NCI-H345 treated with DMSO at 0.1 percent for 48 hours (cell line): ENCODE measurements around the gene UACA.

ENCODE experiments used
- DNase-seq: peaks from one replicate; lab custom pipeline; 2025; ENCODE audit not compliant: unreplicated experiment; lab: John Stamatoyannopoulos, UW

UACA gene

DNA sequence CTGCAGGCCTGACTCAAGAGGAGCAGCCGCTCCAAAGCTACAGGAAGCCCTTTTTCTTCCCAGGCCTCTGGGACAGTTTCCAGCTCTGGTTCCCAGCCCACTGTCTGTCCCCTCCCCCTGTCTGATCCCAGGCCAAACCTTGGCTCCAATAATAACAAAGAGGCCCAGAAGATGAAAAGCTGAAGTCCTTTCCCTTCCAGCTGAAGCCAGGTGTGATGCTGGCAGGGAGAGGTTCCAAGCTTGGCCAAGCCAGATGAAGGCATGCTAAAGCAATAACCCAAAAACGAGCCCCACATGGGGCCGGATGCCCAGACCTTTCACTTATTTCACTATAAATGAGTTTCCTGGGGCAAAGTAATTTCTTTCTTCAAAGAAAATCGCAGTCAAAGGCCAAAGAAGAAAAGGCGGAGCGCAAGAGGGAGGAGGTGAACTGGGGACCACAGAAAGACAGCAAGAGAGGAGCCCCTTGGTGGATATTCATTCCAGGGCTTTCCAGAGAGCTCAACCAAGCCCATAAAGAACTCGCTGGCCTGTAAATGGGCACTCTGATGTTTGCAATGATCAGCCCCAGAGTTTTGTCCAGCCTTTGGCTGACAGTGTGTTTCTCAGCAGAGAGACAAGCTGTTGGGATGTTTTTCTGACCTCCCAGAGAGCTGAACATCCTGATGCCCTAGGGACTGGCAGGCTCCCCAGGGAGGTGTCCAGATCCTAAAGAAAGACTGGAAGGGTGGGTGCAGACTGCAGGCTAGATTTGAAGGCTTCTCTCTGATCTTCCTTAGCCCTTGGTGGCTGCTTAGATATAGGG, 157.6 kb downstream of the UACA start:
- no peak for DNase-seq

GRCh38 chr15:70604666-70605315, 158.6 kb downstream of the UACA start:
- DNase-seq: no peak
